ENCODE results near the gene GLI1.
"Not testable (repeated sequence)": the region's sequence is repeated elsewhere in the genome, so short reads cannot be mapped to it uniquely, and the experiment has no call there.

GRCh38 chr12:57495051-57495701, 35.6 kb downstream of the GLI1 start:
- not testable (repeated sequence) for TF ChIP-seq CTCF, POLR2A (IDR thresholded peaks at IDR 0.05)

Measured in esophagus squamous epithelium (tissue), 4 donors.